Measurements from ENCODE around the gene SELL.

GRCh38 chr1:169727307-169727706 is 15.9 kb upstream of the SELL start:
- TF ChIP-seq CTCF (IDR thresholded peaks at IDR 0.05): no peak
- no peak for TF ChIP-seq ZFX (IDR thresholded peaks at IDR 0.05; ENCODE audit: borderline replicate concordance)

Data from 22Rv1 (cell line).